Lower leg skin (tissue), 4 donors: ENCODE measurements around the gene PRKAB2. TPM values are rescaled to one million over a fixed set of nuclear protein-coding genes. Genes with fewer than 3 reads are reported as not detected.
A peak's percentile ranks its signal among the peaks of the same experiment; 100 is the strongest.

Experiments
- DNase-seq, 2 donors: peaks; one replicate each; pipeline ENCODE4 v3.0.0-alpha.2; 2019; ENCODE audit warnings: low spot score in 2 of 2
- H3K4me3 ChIP-seq: fragments of 200-600 bp; sonication (generic); 2 replicates; pipeline ENCODE4 v1.5.1; 2017; ENCODE audit warnings: mild to moderate bottlenecking, low read depth; ENCODE audit not compliant: poor library complexity, severe bottlenecking
- POLR2A ChIP-seq, 2 donors: fragments of 450-650 bp; IDR thresholded peaks; one replicate each; pipeline ENCODE4 v1.6.1; 2016 to 2017; ENCODE audit warnings: antibody characterized with exemption in 2 of 2, mild to moderate bottlenecking in 1 of 2, moderate library complexity in 1 of 2
- WGBS, 2 donors: methylation state at CpG; one replicate each; pipeline ENCODE4 v1.1.5; 2018; 5-methylcytosine and 5-hydroxymethylcytosine counted together
- intact Hi-C: fragments of 100-400 bp; cut with DNase I; formaldehyde crosslinking; loops from one replicate; pipeline ENCODE4 v1.15.0; 2023; ENCODE audit warnings: low total_unique reads
- total RNA-seq, 4 donors: library from RNA; depleted of rRNA; stranded (reverse); fragments of >200 nt; gene quantifications; one replicate each; pipeline ENCODE4 v1.1.0, GENCODE V29; 2016
- TF ChIP-seq, protein P1 (sequence below), 3 donors: fragments of 450-650 bp; IDR thresholded peaks; one replicate each; pipeline ENCODE4 v1.5.1; 2016; ENCODE audit warnings: antibody characterized with exemption in 3 of 3, mild to moderate bottlenecking in 3 of 3, moderate library complexity in 2 of 3

Gene PRKAB2, protein sequence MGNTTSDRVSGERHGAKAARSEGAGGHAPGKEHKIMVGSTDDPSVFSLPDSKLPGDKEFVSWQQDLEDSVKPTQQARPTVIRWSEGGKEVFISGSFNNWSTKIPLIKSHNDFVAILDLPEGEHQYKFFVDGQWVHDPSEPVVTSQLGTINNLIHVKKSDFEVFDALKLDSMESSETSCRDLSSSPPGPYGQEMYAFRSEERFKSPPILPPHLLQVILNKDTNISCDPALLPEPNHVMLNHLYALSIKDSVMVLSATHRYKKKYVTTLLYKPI
- 10 to 100 TPM; 21.4 to 29.8 (median 25.9) TPM for total RNA-seq

DNA sequence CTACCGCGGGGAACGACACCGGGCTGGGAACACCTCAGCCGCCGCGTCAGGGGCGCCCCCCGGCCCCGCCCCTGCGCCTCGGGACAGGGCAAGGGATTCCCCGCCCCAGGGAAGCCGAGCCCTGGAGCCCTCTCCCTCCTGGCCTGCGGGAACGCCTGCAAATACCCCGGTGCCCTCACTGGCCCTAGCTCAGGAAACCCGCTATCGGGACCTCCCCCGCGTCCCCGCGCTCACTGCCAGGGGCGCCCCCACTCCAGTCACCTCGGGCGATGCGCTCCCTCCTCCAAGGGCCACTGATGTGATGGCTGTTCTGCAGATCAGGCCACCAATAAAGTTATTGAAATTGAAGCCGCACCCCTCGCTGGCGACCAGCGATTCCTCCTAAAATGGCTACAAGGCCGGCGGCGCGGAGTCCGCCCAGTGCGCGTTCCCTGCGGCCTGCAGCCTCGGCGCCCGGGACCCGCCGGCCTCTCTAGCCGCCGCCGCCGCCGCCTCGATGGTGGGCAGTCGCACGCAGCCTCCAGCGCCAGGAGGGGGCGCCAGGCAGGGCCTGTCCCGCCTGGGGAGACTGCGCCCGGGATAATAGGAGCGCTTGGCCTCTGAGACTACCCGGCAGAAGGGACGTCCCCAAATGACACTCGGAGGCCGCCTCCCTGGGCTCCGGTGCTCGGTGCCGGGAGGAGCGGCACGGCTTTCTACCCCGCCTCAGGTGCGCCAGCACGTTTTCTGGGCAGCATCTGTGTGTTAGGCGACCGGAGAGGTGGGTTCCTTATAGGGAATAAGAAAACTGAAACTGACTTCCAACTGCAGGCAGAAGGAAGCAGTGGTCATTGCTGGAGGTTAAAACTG, at the start of gene PRKAB2:
PRKAB2 (minus strand) TSS at position 303 of the 849 bp plus-strand sequence. CDS start 326 bp downstream, outside the sequence.
- DNase-seq, result peak; percentile 94 to 99
- WGBS, 2 donors, result 1 to 2% methylated on average over 31 to 41 of the region's 72 CpGs
- intact Hi-C loops, result loop anchor here (5.0 kb wide), 1 partner anchor 70 kb away; the partner anchor contains the start of gene CHD1L
- H3K4me3 ChIP-seq, result peak within 1 kb of the TSS; percentile 91
- TF ChIP-seq POLR2A (IDR thresholded peaks at IDR 0.05), result no peak
- TF ChIP-seq, protein P1, sequence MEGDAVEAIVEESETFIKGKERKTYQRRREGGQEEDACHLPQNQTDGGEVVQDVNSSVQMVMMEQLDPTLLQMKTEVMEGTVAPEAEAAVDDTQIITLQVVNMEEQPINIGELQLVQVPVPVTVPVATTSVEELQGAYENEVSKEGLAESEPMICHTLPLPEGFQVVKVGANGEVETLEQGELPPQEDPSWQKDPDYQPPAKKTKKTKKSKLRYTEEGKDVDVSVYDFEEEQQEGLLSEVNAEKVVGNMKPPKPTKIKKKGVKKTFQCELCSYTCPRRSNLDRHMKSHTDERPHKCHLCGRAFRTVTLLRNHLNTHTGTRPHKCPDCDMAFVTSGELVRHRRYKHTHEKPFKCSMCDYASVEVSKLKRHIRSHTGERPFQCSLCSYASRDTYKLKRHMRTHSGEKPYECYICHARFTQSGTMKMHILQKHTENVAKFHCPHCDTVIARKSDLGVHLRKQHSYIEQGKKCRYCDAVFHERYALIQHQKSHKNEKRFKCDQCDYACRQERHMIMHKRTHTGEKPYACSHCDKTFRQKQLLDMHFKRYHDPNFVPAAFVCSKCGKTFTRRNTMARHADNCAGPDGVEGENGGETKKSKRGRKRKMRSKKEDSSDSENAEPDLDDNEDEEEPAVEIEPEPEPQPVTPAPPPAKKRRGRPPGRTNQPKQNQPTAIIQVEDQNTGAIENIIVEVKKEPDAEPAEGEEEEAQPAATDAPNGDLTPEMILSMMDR (IDR thresholded peaks at IDR 0.05), result peak in 1 of 3 donors; percentile 88

DNA sequence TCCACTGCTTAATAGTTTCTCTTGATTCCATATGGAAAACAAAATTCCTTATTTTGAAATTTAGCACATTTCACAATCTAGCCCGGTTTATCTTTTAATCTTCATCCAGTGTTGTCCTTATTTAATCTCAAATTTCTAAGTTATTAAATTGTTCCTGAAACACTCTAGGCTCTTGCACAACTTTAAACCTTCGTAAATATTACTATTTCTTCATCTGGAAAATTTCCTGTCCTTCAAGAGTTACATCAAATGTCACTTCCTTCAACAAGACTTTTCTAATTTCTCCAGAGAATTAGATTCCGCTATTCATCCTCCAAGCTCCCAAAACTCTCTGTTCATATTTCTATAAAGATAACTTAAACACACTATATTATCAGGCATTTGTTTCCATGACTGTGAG, 46.3 kb upstream of the PRKAB2 start:
- TF ChIP-seq POLR2A (IDR thresholded peaks at IDR 0.05), result no peak
- TF ChIP-seq, protein P1 (IDR thresholded peaks at IDR 0.05), result no peak
- 53 to 62% methylated on average over 3 of the region's 3 CpGs for WGBS, 2 donors
- H3K4me3 ChIP-seq, result no peak overlapping the region
- intact Hi-C loops, result no loop called here
- DNase-seq, result no peak

DNA sequence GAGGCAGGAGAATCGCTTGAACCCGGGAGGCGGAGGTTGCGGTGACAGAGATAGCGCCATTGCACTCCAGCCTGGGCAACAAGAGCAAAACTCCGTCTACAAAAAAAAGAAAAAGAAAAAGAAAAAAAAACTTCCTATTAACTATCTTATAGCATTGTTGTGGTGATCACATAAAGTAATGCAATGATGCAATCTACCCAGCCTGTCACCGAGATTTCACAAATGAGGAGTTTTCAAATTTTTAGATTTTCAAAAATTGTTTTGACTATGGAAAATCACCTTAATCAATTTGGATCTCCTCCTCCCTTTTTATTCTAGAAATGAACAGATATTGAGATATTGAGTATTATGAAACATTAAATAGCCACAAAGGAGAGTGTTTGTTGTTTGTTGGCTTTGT, 44.9 kb upstream of the PRKAB2 start:
- H3K4me3 ChIP-seq, result no peak overlapping the region
- DNase-seq, result no peak
- TF ChIP-seq, protein P1 (IDR thresholded peaks at IDR 0.05), result no peak
- TF ChIP-seq POLR2A (IDR thresholded peaks at IDR 0.05), result no peak
- intact Hi-C loops, result no loop called here
- WGBS, 2 donors, result 86 to 94% methylated on average over 7 of the region's 7 CpGs

DNA sequence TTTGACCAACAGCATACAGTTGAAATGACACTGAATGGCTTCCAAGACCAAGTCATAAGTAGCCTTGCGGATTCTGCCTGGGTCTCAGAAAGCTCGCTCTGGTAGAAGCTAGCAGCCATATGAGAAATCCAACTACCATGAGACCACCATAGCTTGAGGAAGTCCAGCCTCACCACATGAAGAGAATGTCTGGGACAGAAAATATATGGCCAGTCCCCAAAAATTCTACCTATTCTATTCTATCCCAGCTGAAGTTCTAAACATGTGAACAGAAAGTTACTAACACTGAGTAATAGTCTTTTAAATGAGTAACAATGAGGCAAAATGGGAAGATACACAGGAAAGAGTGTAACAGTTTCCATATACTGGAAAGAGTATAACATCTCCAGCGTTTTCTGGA, 43.9 kb upstream of the PRKAB2 start:
- 93 to 96% methylated on average over 3 of the region's 3 CpGs for WGBS, 2 donors
- H3K4me3 ChIP-seq, result no peak overlapping the region
- no peak for DNase-seq
- intact Hi-C loops, result no loop called here
- no peak for TF ChIP-seq POLR2A (IDR thresholded peaks at IDR 0.05)
- TF ChIP-seq, protein P1 (IDR thresholded peaks at IDR 0.05), result no peak

DNA sequence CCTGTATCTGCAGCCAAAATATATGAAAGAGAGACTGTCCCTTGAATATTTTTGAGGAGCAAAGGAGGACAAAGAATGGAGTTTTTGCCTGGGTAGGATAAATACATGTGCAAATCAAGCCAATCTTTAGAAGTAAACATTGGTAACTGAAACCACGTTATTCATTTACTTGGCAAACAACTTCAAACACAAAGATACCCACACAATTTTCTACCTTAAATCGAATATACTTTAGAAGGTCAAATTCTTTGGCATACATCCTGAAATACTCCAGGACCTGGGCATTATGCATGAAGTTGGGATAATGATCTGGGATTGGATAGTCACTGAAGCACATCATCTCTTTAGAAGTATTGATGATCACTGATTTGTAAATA, 43.3 kb upstream of the PRKAB2 start:
- H3K4me3 ChIP-seq, result no peak overlapping the region
- TF ChIP-seq POLR2A (IDR thresholded peaks at IDR 0.05), result no peak
- no peak for DNase-seq
- intact Hi-C loops, result no loop called here
- 43 to 51% methylated on average over 2 of the region's 2 CpGs for WGBS, 2 donors

DNA sequence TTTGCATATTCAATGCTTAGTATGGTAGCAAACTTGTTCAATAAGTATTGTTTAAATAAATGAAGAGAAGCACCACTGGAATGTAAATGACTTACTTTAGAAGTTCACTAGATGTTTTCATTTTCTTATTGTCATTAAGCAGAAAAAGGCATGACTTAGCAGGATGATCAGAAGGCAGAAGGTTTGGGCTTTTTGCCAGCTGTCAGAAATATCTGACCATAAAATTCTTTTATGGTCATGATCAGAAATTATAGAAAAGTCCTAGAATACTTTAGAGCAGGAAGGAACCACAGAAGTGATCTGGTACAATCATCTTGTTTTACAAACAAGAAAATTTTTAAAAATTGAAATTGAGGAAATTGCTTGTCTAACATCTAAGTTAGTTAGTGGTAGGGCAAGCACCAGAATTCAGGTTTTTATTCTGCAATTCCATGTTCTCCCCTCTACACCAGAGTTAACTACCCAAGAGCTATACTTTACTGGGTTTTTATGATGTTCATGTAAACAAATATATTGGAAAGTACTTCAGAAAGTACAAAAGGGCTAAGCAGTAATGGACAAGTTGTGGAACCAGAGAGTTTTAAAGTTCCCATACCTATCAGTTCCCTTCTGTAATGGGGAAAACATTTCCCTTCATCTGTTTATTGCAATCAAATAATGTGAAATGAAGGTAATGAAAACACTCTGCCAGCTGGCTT, 42.7 kb upstream of the PRKAB2 start:
- no peak overlapping the region for H3K4me3 ChIP-seq
- TF ChIP-seq, protein P1 (IDR thresholded peaks at IDR 0.05), result no peak
- TF ChIP-seq POLR2A (IDR thresholded peaks at IDR 0.05), result no peak
- intact Hi-C loops, result no loop called here

More for the DNA sequence above, 42.7 kb upstream of the PRKAB2 start:
- DNase-seq, result no peak
